Upper lobe of left lung (tissue), 4 donors: ENCODE data around the gene ARIH1.

ENCODE experiments used
- CTCF ChIP-seq, 6 experiments: fragments of 450-650 bp in 4 of 6; fragments of 200-600 bp in 2 of 6; sonication (generic) in 2 of 6; IDR thresholded peaks; one replicate each; pipeline ENCODE4 v1.5.1; 2016 to 2019; ENCODE audit warnings: antibody characterized with exemption in 6 of 6
- POLR2A ChIP-seq, 4 donors: fragments of 450-650 bp; IDR thresholded peaks; one replicate each; pipeline ENCODE4 v1.5.1; 2016 to 2017; ENCODE audit warnings: antibody characterized with exemption in 4 of 4, mild to moderate bottlenecking in 2 of 4

- TF ChIP-seq CTCF (IDR thresholded peaks at IDR 0.05) (no peak), POLR2A (IDR thresholded peaks at IDR 0.05) (no peak)
Measured at GRCh38 chr15:72445426-72445825, 28.7 kb upstream of the ARIH1 start.
